Astrocyte (in vitro differentiated cells and primary cell): ENCODE results near the gene ZNF618. TPM values are rescaled to one million over a fixed set of nuclear protein-coding genes. Genes with fewer than 3 reads are reported as not detected.

ENCODE experiments used
- DNase-seq: peaks from one replicate; pipeline ENCODE4 v3.0.0-alpha.2; 2010; ENCODE audit warnings: low read depth
- FAIRE-seq: peaks from 2 replicates; lab custom pipeline; 2011; peaks lifted over from hg19 to GRCh38; lab: Jason Lieb, UNC
- H2AFZ ChIP-seq: 2 replicates; pipeline ENCODE4 v1.6.0; 2012; ENCODE audit warnings: low read depth, low read length, inconsistent platforms
- H3K27ac ChIP-seq: 2 replicates; pipeline ENCODE4 v1.5.1; 2011; ENCODE audit warnings: low read depth, low read length, inconsistent platforms
- H3K27me3 ChIP-seq: 2 replicates; pipeline ENCODE4 v1.6.0; 2011; ENCODE audit warnings: low read length, inconsistent platforms; ENCODE audit not compliant: insufficient read depth
- H3K36me3 ChIP-seq: 2 replicates; pipeline ENCODE4 v1.5.1; 2011; ENCODE audit warnings: low read length, inconsistent platforms; ENCODE audit not compliant: insufficient read depth
- H3K4me1 ChIP-seq: 2 replicates; pipeline ENCODE4 v1.5.1; 2011; ENCODE audit warnings: low read length, inconsistent platforms; ENCODE audit not compliant: insufficient read depth
- H3K4me2 ChIP-seq: 2 replicates; pipeline ENCODE4 v1.6.0; 2012; ENCODE audit warnings: low read length, inconsistent platforms
- H3K4me3 ChIP-seq: 2 replicates; pipeline ENCODE4 v1.5.1; 2011; ENCODE audit warnings: low read depth, mild to moderate bottlenecking, low read length, inconsistent platforms; ENCODE audit not compliant: insufficient read depth
- H3K79me2 ChIP-seq: 2 replicates; pipeline ENCODE4 v1.6.0; 2012; ENCODE audit warnings: mild to moderate bottlenecking, low read length, inconsistent platforms; ENCODE audit not compliant: insufficient read depth
- H3K9ac ChIP-seq: 2 replicates; pipeline ENCODE4 v1.6.0; 2012; ENCODE audit warnings: mild to moderate bottlenecking, low read length, inconsistent platforms
- H3K9me3 ChIP-seq: 2 replicates; pipeline ENCODE4 v1.5.1; 2012; ENCODE audit warnings: low read depth, mild to moderate bottlenecking, low read length, inconsistent platforms; ENCODE audit not compliant: insufficient read depth
- H4K20me1 ChIP-seq: 2 replicates; pipeline ENCODE4 v1.6.0; 2012; ENCODE audit warnings: low read length, inconsistent platforms; ENCODE audit not compliant: insufficient read depth
- H3K27ac Mint-ChIP-seq: one replicate; pipeline ENCODE4 v1.8.0; 2021; ENCODE audit warnings: mild to moderate bottlenecking, mixed read lengths; ENCODE audit not compliant: unreplicated experiment
- H3K27me3 Mint-ChIP-seq: one replicate; pipeline ENCODE4 v1.8.0; 2021; ENCODE audit warnings: low read depth, mixed read lengths; ENCODE audit not compliant: unreplicated experiment
- H3K36me3 Mint-ChIP-seq: one replicate; pipeline ENCODE4 v1.8.0; 2021; ENCODE audit warnings: low read depth, mixed read lengths; ENCODE audit not compliant: unreplicated experiment
- H3K4me1 Mint-ChIP-seq: one replicate; pipeline ENCODE4 v1.8.0; 2021; ENCODE audit warnings: low read depth, mixed read lengths; ENCODE audit not compliant: unreplicated experiment
- H3K4me3 Mint-ChIP-seq: one replicate; pipeline ENCODE4 v1.8.0; 2021; ENCODE audit warnings: mild to moderate bottlenecking, moderate library complexity, mixed read lengths; ENCODE audit not compliant: unreplicated experiment
- H3K9me3 Mint-ChIP-seq: one replicate; pipeline ENCODE4 v1.8.0; 2021; ENCODE audit warnings: mild to moderate bottlenecking, mixed read lengths; ENCODE audit not compliant: unreplicated experiment
- EZH2 ChIP-seq: IDR thresholded peaks from 2 replicates; pipeline ENCODE4 v1.6.1; 2012; ENCODE audit warnings: mild to moderate bottlenecking, low read length, inconsistent platforms; ENCODE audit not compliant: insufficient read depth
- total RNA-seq: library from RNA; stranded (reverse); gene quantifications from 2 replicates; pipeline ENCODE4 v1.2.1, GENCODE V29; 2021
- TF ChIP-seq, protein P1 (sequence below): IDR thresholded peaks from 2 replicates; pipeline ENCODE4 v1.5.1; 2011; ENCODE audit warnings: low read depth, mild to moderate bottlenecking, inconsistent platforms, low read length, moderate library complexity; ENCODE audit not compliant: insufficient read depth

The ZNF618 gene
- total RNA-seq, 1 donor from 2014 or later = 30.1 TPM

DNA sequence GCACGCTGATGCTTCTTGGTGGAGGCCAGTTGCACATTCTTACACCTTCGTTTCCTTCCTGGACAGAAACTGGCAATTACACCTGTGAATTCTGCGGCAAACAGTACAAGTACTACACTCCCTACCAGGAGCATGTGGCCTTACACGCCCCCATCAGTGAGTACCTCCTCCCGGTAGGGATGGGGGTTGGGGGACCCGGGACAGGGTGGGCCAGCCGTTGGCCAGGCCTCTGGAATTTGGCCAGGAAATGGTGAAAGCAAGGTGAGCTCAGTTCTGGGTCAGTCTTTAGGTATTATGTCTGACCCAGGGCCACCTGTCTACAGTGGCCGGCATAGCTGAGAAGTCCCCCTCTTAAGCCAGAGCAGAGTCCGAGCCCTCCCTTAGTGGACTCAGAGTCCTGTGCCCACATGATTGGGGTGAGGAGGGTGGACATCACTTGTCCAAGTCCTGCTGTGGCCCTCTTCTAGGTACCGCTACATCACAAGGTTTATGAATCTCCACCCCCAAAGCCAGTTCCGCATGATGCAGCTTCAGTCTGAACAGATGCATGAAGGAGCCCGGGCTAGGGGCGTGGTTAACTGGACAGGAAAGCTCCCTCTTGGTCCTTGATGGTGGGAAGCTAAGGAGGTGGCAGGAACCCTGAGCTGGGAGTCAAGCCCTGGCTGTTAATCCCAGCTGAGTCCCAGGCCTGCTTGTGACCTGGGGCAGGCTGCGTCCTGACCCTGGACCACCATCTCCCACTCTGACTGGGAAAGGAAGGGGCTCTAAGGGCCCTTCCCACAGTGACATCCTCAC, 140.7 kb downstream of the ZNF618 start:
- no peak for FAIRE-seq
- H3K4me1 Mint-ChIP-seq = no peaks in the 10 kb centered on the region
- H3K9me3 Mint-ChIP-seq = no peaks in the 10 kb centered on the region
- no peak overlapping the region for H3K9ac ChIP-seq
- H3K4me2 ChIP-seq = no peak overlapping the region
- no peak overlapping the region for H2AFZ ChIP-seq
- H3K4me3 Mint-ChIP-seq = no peak overlapping the region
- no peaks in the 10 kb centered on the region for H3K9me3 ChIP-seq
- H3K79me2 ChIP-seq = no peaks in the 10 kb centered on the region
- TF ChIP-seq, protein P1, sequence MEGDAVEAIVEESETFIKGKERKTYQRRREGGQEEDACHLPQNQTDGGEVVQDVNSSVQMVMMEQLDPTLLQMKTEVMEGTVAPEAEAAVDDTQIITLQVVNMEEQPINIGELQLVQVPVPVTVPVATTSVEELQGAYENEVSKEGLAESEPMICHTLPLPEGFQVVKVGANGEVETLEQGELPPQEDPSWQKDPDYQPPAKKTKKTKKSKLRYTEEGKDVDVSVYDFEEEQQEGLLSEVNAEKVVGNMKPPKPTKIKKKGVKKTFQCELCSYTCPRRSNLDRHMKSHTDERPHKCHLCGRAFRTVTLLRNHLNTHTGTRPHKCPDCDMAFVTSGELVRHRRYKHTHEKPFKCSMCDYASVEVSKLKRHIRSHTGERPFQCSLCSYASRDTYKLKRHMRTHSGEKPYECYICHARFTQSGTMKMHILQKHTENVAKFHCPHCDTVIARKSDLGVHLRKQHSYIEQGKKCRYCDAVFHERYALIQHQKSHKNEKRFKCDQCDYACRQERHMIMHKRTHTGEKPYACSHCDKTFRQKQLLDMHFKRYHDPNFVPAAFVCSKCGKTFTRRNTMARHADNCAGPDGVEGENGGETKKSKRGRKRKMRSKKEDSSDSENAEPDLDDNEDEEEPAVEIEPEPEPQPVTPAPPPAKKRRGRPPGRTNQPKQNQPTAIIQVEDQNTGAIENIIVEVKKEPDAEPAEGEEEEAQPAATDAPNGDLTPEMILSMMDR = no peak
- no peak for TF ChIP-seq EZH2
- H3K4me1 ChIP-seq = no peaks in the 10 kb centered on the region
- DNase-seq = no peak
- H3K27ac ChIP-seq = no peak overlapping the region
- H3K4me3 ChIP-seq = no peak overlapping the region
- no peaks in the 10 kb centered on the region for H4K20me1 ChIP-seq
- H3K27me3 ChIP-seq = no peaks in the 10 kb centered on the region
- H3K27ac Mint-ChIP-seq = no peak overlapping the region
- H3K36me3 Mint-ChIP-seq = peaks cover 31% of the 10 kb centered on the region
- H3K27me3 Mint-ChIP-seq = no peaks in the 10 kb centered on the region
- H3K36me3 ChIP-seq = peaks cover 7% of the 10 kb centered on the region

DNA sequence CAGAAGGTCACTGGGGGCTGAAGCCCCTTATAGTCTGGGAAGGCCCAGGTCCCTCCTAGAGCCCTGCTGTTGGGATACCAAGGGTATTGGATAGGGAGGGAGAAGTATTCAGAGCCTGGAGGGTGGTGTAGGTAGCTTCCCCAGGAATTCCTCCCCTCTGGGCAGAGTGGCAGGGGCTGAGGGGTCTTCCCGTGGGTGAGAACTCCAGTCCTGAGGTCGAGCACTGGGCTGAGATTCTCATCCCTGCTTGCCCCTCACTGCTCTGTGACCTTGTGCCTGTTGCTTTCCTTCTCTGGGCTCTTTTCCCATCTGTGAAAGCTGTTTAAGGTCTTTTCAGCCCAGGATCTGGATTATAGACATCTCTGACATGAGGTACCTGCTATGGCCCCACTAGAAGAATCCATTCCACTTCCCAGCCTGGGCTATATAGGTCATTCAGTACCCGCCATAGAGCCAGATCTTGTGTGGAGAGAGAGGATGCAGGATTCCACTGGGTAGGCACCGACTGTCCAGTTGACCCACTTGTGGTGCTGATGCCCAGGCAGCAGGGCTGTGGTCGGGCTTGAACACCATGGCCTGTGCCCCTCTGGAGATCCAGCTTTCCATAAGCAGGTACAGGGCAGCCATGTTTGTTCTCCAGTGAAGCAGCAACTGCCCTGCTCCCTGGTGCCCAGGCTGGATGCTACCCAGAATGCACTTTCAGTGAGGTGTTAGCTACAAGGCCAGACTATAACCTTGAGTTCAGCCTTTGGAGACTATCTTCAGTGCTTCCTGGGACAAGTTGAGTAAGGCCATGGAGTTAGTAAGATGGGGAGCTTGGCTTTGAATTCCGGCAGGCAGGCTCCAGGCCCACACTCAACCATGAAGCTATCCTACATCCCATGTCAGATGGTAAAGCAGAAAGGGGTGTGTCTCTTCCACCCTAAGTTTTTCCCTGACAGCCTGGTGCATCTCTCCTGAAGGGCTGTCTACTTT, 141.9 kb downstream of the ZNF618 start:
- Mint-ChIP-seq H3K9me3 (peaks cover 3% of the 10 kb centered on the region), H3K27ac (no peak overlapping the region), H3K36me3 (peaks cover 36% of the 10 kb centered on the region), H3K27me3 (no peaks in the 10 kb centered on the region), H3K4me3 (no peak overlapping the region), H3K4me1 (no peaks in the 10 kb centered on the region)
- Histone ChIP-seq H3K9me3 (peaks cover 4% of the 10 kb centered on the region), H3K4me1 (no peaks in the 10 kb centered on the region), H3K27ac (no peak overlapping the region), H2AFZ (no peak overlapping the region), H3K4me2 (no peak overlapping the region), H3K36me3 (peaks cover 3% of the 10 kb centered on the region), H3K27me3 (no peaks in the 10 kb centered on the region), H4K20me1 (no peaks in the 10 kb centered on the region), H3K9ac (no peak overlapping the region), H3K4me3 (no peak overlapping the region), H3K79me2 (no peaks in the 10 kb centered on the region)
- no peak for FAIRE-seq
- no peak for DNase-seq
- TF ChIP-seq, protein P1 = no peak
- TF ChIP-seq EZH2 = no peak
